WERI-Rb-1 (cell line): ENCODE measurements around the gene ACOX3.
"Not testable (repeated sequence)": the region's sequence is repeated elsewhere in the genome, so short reads cannot be mapped to it uniquely, and the experiment has no call there.

Experiments
- DNase-seq: peaks from one replicate; pipeline ENCODE4 v3.0.0-alpha.2; 2020
- H3K27ac ChIP-seq: fragments of 250-450 bp; sonication (Bioruptor Pico); 2 replicates; pipeline ENCODE4 v1.5.1; 2020; ENCODE audit warnings: mild to moderate bottlenecking, moderate library complexity
- H3K27me3 ChIP-seq: fragments of 250-450 bp; sonication (Bioruptor Pico); 2 replicates; pipeline ENCODE4 v1.5.1; 2021; ENCODE audit warnings: mild to moderate bottlenecking, low read depth, moderate library complexity; ENCODE audit not compliant: insufficient read depth, severe bottlenecking
- H3K36me3 ChIP-seq: fragments of 250-450 bp; sonication (Bioruptor Pico); 2 replicates; pipeline ENCODE4 v1.5.1; 2020; ENCODE audit warnings: mild to moderate bottlenecking, moderate library complexity
- H3K4me3 ChIP-seq: 2 replicates; pipeline ENCODE4 v1.5.1; 2011; ENCODE audit warnings: low read depth, mild to moderate bottlenecking, control low read depth, low read length
- H3K9me3 ChIP-seq: fragments of 250-450 bp; sonication (Bioruptor Pico); 2 replicates; pipeline ENCODE4 v1.5.1; 2021; ENCODE audit warnings: mild to moderate bottlenecking, moderate library complexity; ENCODE audit not compliant: severe bottlenecking
- CTCF ChIP-seq: IDR thresholded peaks from 2 replicates; pipeline ENCODE4 v1.5.1; 2011; ENCODE audit warnings: low read depth, mild to moderate bottlenecking, control low read depth, inconsistent platforms, low read length

ACOX3 gene

DNA sequence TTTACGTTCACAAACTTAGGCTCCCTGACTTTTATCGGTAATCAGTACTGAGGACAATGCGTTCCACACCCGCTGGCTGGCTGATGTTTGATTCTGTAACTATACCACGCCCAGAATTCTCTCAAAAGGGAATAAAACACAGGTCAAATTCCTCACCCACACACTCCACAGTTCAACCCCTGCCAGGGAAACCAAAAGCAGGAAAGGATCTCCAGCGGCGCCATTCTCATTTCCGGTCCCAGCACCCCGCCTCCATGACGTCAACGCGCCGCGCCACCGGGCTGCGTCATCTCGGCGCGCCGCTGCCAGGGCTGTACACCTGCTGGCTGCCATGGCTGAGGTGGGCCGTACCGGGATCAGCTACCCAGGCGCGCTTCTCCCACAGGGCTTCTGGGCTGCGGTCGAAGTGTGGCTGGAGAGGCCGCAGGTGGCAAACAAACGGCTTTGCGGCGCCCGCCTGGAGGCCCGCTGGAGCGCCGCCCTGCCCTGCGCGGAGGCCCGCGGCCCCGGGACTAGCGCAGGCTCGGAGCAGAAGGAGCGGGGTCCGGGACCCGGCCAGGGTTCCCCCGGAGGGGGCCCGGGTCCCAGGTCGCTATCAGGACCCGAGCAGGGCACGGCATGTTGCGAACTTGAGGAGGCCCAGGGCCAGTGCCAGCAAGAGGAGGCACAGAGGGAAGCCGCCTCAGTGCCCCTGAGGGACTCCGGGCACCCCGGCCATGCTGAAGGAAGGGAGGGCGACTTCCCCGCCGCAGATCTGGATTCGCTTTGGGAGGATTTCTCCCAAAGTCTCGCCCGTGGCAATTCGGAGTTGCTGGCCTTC is at the start of gene ACOX3, which contains the start of gene TRMT44:
Gene ACOX3 (minus strand): TSS at position 232 of the 820 bp plus-strand sequence. CDS start 24,202 bp downstream, outside the sequence.
Gene TRMT44 (plus strand): TSS at position 286 of the 820 bp plus-strand sequence. CDS start 46 bp downstream, at position 332.
- peak within 1 kb of the TSS; percentile 85 for H3K27ac ChIP-seq
- H3K36me3 ChIP-seq, result peaks cover 6% of the 10 kb centered on the region
- H3K4me3 ChIP-seq, result peak within 1 kb of the TSS; percentile 76
- H3K9me3 ChIP-seq, result peaks cover 2% of the 10 kb centered on the region
- peak; percentile 92 for DNase-seq
- no peak for TF ChIP-seq CTCF
- H3K27me3 ChIP-seq, result no peaks in the 10 kb centered on the region

DNA sequence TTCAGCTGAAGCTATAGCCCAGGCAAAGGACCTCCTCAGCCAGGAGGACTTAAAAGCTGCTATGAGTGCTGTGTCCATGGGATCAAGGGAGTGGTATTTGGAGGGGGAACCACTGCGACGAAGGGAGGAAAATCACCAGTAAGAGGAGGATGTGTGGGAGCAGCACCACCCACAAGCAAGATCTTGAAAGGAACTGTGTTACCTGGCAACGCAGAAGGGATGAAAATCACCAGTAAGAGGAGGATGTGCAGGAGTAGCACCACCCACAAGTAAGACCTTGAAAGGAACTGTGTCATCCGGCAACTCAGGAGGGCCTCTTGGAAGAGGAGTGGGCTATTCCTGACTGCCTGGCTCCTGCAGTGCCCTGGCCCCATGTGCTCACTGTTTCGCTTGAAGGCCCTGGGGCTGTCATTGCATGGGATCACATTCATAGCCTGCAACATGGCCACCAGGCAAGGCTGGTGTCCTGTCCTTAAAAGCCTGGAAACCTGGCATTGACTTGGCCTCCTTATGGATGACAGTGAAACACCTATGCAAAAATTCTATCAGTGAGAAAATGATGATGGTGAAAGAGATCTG is 48.4 kb upstream of the ACOX3 start:
- no peak overlapping the region for H3K4me3 ChIP-seq
- no peak for TF ChIP-seq CTCF
- H3K27me3 ChIP-seq, result no peaks in the 10 kb centered on the region

DNA sequence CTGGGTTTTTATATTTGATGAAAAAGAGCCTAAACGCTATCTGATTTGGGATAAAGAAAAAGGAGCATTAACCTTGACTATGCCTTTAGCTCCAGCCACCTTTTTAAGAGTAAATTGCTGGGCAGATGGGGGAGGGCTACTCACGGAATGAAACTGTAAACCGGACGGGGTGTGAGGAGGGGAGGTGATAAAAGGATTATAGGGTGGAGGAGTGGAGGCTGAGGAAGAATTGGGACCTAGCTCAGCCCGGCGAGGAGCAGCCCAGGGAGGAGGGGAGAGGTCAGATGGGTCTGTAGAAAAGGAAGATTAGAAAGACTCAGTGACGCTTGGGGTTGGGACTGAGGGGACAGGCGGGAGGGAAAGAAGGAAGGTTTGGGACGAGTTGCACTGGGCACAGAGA is 46.1 kb upstream of the ACOX3 start:
- not testable (repeated sequence) for H3K9me3 ChIP-seq, H3K27ac ChIP-seq, H3K4me3 ChIP-seq, H3K36me3 ChIP-seq, H3K27me3 ChIP-seq
- peak; percentile 77 for DNase-seq

More for the DNA sequence above, 48.4 kb upstream of the ACOX3 start:
- no peak for DNase-seq
- Histone ChIP-seq H3K9me3 (no peaks in the 10 kb centered on the region), H3K27ac (no peak overlapping the region), H3K36me3 (no peaks in the 10 kb centered on the region; the same call in 1 of the 2 replicates)

GRCh38 chr4:8480221-8480620 is 39.7 kb upstream of the ACOX3 start:
- no peak for TF ChIP-seq CTCF
- DNase-seq, result no peak
- Histone ChIP-seq H3K36me3 (peaks cover 18% of the 10 kb centered on the region), H3K27ac (no peak overlapping the region), H3K9me3 (no peaks in the 10 kb centered on the region), H3K4me3 (no peak overlapping the region), H3K27me3 (no peaks in the 10 kb centered on the region)

DNA sequence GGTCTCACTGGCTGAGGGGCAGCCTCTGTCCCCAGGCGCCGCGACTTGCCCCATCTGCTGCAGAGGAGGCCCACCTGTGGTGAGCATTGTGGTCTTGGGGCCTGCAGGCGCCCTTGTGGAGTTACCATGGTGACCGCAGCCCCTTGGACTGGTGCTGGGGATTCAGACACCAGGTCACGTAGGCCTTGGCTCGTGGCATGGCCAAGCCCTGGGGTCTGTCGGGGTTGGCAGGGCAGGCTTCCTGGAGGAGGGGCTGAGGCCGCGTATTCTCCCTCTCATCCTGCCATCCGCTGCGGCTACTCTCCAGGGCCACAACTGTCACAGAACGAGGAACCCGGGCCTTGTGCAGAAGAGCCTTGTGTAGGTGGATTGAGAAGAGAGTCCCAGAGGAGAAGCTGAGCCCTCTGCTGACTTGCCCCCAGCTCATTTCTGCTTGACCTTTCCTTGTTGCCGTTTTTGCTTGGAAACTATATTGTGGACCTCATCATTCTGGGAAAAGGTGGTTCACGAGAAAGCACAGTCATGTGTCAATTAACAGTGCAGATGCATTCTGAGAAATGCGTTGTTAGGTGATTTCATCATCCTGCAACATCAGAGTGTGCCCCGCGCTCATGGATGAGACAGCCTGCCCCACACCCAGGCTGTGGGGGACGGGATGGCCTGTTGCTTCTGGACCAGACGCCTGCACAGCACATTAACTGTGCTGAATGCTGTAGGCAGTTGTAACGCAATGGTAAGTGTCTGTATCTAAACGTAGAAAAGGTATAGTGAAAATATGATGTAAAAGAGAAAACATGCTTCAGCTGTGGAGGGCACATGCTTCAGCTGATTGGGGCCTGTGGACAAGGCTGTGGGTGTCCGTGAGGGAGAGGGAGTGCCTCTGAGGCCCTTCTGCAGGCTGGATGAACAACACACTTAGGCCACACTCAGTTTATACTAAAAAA is 38.5 kb upstream of the ACOX3 start:
- Histone ChIP-seq H3K4me3 (no peak overlapping the region), H3K27me3 (no peaks in the 10 kb centered on the region), H3K36me3 (peaks cover 18% of the 10 kb centered on the region), H3K27ac (no peak overlapping the region), H3K9me3 (no peaks in the 10 kb centered on the region)
- DNase-seq, result no peak
- TF ChIP-seq CTCF, result no peak
